Measurements from ENCODE around the gene BTRC. TPM values are rescaled to one million over a fixed set of nuclear protein-coding genes. Genes with fewer than 3 reads are reported as not detected.
"Not testable (repeated sequence)": the region's sequence is repeated elsewhere in the genome, so short reads cannot be mapped to it uniquely, and the experiment has no call there.

The BTRC gene
- total RNA-seq, 1 donor from 2014 or later = 19.4 TPM

GRCh38 chr10:101363850-101364400 is 10.0 kb downstream of the BTRC start:
- H3K27me3 Mint-ChIP-seq = no peaks in the 10 kb centered on the region
- H3K4me1 Mint-ChIP-seq = peaks cover 16% of the 10 kb centered on the region
- POLR2A ChIA-PET = no interaction called here
- no peak overlapping the region for H3K27ac Mint-ChIP-seq
- H3K36me3 Mint-ChIP-seq (ENCODE audit: low read depth) = peaks cover 22% of the 10 kb centered on the region
- CTCF ChIA-PET = no interaction called here
- H3K9me3 Mint-ChIP-seq = no peaks in the 10 kb centered on the region
- ATAC-seq (ENCODE audit: low read depth) (no peak), DNase-seq (no peak)
- intact Hi-C loops (cut with micrococcal nuclease) = no loop called here
- TF ChIP-seq, protein P1, sequence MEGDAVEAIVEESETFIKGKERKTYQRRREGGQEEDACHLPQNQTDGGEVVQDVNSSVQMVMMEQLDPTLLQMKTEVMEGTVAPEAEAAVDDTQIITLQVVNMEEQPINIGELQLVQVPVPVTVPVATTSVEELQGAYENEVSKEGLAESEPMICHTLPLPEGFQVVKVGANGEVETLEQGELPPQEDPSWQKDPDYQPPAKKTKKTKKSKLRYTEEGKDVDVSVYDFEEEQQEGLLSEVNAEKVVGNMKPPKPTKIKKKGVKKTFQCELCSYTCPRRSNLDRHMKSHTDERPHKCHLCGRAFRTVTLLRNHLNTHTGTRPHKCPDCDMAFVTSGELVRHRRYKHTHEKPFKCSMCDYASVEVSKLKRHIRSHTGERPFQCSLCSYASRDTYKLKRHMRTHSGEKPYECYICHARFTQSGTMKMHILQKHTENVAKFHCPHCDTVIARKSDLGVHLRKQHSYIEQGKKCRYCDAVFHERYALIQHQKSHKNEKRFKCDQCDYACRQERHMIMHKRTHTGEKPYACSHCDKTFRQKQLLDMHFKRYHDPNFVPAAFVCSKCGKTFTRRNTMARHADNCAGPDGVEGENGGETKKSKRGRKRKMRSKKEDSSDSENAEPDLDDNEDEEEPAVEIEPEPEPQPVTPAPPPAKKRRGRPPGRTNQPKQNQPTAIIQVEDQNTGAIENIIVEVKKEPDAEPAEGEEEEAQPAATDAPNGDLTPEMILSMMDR (IDR thresholded peaks at IDR 0.05) = no peak
- H3K4me3 Mint-ChIP-seq = no peak overlapping the region

DNA sequence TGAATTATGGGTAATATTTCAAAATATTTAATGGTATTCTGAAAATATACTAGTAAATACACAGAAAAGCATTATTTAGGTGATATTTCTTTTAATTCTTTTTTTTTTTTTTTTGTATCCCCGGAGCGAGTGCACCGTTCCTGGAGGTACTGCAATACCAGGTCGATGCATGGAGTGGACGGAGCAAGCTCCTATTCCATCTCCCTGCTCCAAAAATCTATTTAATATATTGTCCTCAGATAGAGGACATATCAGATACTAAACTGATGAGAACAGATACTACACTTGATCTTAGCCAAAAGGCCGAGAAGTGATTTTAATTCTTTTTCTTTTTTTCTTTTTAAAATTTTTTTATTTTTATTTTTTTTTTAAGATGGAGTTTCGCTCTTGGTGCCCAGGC is 10.8 kb downstream of the BTRC start:
- no peak for ATAC-seq (ENCODE audit: low read depth)
- H3K36me3 Mint-ChIP-seq (ENCODE audit: low read depth) = peaks cover 29% of the 10 kb centered on the region
- DNase-seq = no peak
- H3K9me3 Mint-ChIP-seq = no peaks in the 10 kb centered on the region
- ChIA-PET POLR2A (interaction anchor here (0.7 kb wide), 1 partner anchor 97 kb away, joined by 3 read pairs; no protein-coding TSS in a partner anchor), CTCF (no interaction called here)
- H3K27ac Mint-ChIP-seq = no peak overlapping the region
- no peaks in the 10 kb centered on the region for H3K27me3 Mint-ChIP-seq
- H3K4me3 Mint-ChIP-seq = no peak overlapping the region
- TF ChIP-seq, protein P1 (IDR thresholded peaks at IDR 0.05) = no peak
- H3K4me1 Mint-ChIP-seq = peaks cover 16% of the 10 kb centered on the region
- intact Hi-C loops (cut with micrococcal nuclease) = no loop called here

GRCh38 chr10:101367569-101368453 is 13.8 kb downstream of the BTRC start:
- intact Hi-C loops (cut with micrococcal nuclease) = no loop called here
- ATAC-seq (ENCODE audit: low read depth) (no peak), DNase-seq (no peak)
- Mint-ChIP-seq H3K4me1 (peaks cover 12% of the 10 kb centered on the region), H3K4me3 (no peak overlapping the region), H3K9me3 (no peaks in the 10 kb centered on the region), H3K27ac (no peak overlapping the region), H3K27me3 (no peaks in the 10 kb centered on the region), H3K36me3 (ENCODE audit: low read depth) (peaks cover 38% of the 10 kb centered on the region)
- ChIA-PET POLR2A (no interaction called here), CTCF (no interaction called here)
- TF ChIP-seq, protein P1 (IDR thresholded peaks at IDR 0.05) = no peak

GRCh38 chr10:101373063-101373462 is 19.1 kb downstream of the BTRC start:
- ChIA-PET POLR2A (no interaction called here), CTCF (no interaction called here)
- Mint-ChIP-seq H3K36me3 (ENCODE audit: low read depth) (peaks cover 46% of the 10 kb centered on the region), H3K4me1 (peaks cover 16% of the 10 kb centered on the region), H3K27me3 (no peaks in the 10 kb centered on the region), H3K27ac (no peak overlapping the region), H3K9me3 (no peaks in the 10 kb centered on the region), H3K4me3 (no peak overlapping the region)
- no peak for DNase-seq
- intact Hi-C loops (cut with micrococcal nuclease) = no loop called here
- TF ChIP-seq, protein P1 (IDR thresholded peaks at IDR 0.05) = no peak
- ATAC-seq (ENCODE audit: low read depth) = no peak

- DNase-seq; H3K9me3 Mint-ChIP-seq; POLR2A ChIA-PET; H3K27ac Mint-ChIP-seq; H3K4me3 Mint-ChIP-seq; intact Hi-C loops (cut with micrococcal nuclease); CTCF ChIA-PET; ATAC-seq (ENCODE audit: low read depth); H3K27me3 Mint-ChIP-seq: not testable (repeated sequence)
- peaks cover 38% of the 10 kb centered on the region for H3K36me3 Mint-ChIP-seq (ENCODE audit: low read depth)
- H3K4me1 Mint-ChIP-seq = peaks cover 16% of the 10 kb centered on the region
Observed at GRCh38 chr10:101373993-101374392, 20.0 kb downstream of the BTRC start.

Data from activated B cell treated with CpG ODN at 0.5 μM for 24 hours (primary cell).